HL-60 (cell line): ENCODE measurements around the gene LRP6.

Source experiments
- GABPA ChIP-seq: IDR thresholded peaks from 2 replicates; pipeline ENCODE4 v1.6.1; 2012; ENCODE audit warnings: low read depth
- POLR2AphosphoS5 ChIP-seq: IDR thresholded peaks from 2 replicates; pipeline ENCODE4 v1.6.1; 2012; ENCODE audit warnings: low read depth
- TF ChIP-seq, protein P1 (sequence below): IDR thresholded peaks from one replicate; pipeline ENCODE4 v1.5.1; 2011; ENCODE audit warnings: low read length, control low read depth, inconsistent platforms; ENCODE audit not compliant: insufficient read depth
- TF ChIP-seq, protein P2 (sequence below): IDR thresholded peaks from 2 replicates; pipeline ENCODE4 v1.6.1; 2012; ENCODE audit warnings: low read depth; ENCODE audit not compliant: insufficient replicate concordance

DNA sequence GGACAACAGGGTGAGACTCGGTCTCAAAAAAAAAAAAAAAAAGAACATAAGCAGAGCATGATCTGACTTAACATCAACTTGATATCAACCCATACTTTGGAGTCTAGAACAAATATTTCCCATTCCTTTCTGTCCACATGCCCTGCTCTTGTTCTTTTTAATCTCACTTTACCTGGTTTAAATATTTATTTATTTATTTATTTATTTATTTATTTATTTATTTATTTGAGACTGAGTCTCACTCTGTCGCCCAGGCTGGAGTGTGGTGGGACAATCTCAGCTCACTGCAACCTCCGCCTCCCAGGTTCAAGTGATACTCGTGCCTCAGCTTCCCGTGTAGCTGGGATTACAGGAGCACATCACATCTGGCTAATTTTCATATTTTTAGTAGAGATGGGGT is 19.6 kb upstream of the LRP6 start:
- TF ChIP-seq, protein P1, sequence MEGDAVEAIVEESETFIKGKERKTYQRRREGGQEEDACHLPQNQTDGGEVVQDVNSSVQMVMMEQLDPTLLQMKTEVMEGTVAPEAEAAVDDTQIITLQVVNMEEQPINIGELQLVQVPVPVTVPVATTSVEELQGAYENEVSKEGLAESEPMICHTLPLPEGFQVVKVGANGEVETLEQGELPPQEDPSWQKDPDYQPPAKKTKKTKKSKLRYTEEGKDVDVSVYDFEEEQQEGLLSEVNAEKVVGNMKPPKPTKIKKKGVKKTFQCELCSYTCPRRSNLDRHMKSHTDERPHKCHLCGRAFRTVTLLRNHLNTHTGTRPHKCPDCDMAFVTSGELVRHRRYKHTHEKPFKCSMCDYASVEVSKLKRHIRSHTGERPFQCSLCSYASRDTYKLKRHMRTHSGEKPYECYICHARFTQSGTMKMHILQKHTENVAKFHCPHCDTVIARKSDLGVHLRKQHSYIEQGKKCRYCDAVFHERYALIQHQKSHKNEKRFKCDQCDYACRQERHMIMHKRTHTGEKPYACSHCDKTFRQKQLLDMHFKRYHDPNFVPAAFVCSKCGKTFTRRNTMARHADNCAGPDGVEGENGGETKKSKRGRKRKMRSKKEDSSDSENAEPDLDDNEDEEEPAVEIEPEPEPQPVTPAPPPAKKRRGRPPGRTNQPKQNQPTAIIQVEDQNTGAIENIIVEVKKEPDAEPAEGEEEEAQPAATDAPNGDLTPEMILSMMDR: no peak
- TF ChIP-seq GABPA (no peak), POLR2AphosphoS5 (no peak)
- TF ChIP-seq, protein P2, sequence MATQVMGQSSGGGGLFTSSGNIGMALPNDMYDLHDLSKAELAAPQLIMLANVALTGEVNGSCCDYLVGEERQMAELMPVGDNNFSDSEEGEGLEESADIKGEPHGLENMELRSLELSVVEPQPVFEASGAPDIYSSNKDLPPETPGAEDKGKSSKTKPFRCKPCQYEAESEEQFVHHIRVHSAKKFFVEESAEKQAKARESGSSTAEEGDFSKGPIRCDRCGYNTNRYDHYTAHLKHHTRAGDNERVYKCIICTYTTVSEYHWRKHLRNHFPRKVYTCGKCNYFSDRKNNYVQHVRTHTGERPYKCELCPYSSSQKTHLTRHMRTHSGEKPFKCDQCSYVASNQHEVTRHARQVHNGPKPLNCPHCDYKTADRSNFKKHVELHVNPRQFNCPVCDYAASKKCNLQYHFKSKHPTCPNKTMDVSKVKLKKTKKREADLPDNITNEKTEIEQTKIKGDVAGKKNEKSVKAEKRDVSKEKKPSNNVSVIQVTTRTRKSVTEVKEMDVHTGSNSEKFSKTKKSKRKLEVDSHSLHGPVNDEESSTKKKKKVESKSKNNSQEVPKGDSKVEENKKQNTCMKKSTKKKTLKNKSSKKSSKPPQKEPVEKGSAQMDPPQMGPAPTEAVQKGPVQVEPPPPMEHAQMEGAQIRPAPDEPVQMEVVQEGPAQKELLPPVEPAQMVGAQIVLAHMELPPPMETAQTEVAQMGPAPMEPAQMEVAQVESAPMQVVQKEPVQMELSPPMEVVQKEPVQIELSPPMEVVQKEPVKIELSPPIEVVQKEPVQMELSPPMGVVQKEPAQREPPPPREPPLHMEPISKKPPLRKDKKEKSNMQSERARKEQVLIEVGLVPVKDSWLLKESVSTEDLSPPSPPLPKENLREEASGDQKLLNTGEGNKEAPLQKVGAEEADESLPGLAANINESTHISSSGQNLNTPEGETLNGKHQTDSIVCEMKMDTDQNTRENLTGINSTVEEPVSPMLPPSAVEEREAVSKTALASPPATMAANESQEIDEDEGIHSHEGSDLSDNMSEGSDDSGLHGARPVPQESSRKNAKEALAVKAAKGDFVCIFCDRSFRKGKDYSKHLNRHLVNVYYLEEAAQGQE: no peak
